Measurements from ENCODE around the gene CREB3L1. TPM values are rescaled to one million over a fixed set of nuclear protein-coding genes. Genes with fewer than 3 reads are reported as not detected.

The CREB3L1 gene
- total and polyA plus RNA-seq, 10 donors: 0.28 to 8.9 (median 2.8) TPM

DNA sequence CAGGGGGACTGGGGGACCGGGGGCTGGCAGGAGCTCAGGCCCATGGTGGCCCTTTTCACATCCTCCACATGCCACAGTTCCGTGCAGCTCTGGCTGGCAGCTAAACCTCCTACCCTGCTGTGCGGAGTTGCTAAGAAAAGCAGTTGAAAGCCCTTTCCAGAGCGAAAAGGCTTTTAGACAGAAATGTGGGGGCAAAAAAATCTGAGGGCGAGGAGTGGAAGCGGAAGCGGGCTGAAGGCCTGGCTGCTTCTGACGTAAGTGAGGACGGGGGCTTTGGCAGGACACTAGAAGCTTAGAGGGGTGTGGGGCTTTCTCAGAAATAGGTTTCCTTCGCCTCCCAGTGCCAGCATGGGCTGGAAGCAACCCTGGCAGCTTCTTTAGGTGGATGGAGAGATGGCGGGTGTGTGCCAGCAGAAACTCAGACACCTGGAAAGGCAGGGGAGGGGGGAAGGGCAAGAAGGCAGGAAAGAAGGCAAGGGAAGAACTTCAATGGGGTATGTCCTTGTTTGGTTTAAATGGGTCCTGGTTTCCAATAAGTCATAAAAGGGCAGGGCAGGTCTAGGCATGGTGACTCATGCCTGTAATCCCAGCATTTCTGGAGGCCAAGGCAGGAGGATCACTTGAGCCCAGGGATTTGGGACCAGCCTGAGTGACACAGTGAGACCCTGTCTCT lies 58.6 kb downstream of the CREB3L1 start:
- no peak for DNase-seq
- H3K9me3 ChIP-seq: no peaks in the 10 kb centered on the region
- peaks cover 0 to 73% (median 36%) of the 10 kb centered on the region in 7 donors for H3K27me3 ChIP-seq (replicated peaks in 1 of 7)
- H3K4me1 ChIP-seq: peaks cover 9 to 91% (median 49%) of the 10 kb centered on the region in 6 donors
- 85 to 94% (median 89%) methylated on average over 10 to 11 of the region's 11 CpGs for WGBS, 5 donors
- no peak overlapping the region for H3K4me3 ChIP-seq
- TF ChIP-seq POLR2AphosphoS5 (IDR thresholded peaks at IDR 0.05) (no peak), POLR2A (IDR thresholded peaks at IDR 0.05) (no peak)
- TF ChIP-seq, protein P1, sequence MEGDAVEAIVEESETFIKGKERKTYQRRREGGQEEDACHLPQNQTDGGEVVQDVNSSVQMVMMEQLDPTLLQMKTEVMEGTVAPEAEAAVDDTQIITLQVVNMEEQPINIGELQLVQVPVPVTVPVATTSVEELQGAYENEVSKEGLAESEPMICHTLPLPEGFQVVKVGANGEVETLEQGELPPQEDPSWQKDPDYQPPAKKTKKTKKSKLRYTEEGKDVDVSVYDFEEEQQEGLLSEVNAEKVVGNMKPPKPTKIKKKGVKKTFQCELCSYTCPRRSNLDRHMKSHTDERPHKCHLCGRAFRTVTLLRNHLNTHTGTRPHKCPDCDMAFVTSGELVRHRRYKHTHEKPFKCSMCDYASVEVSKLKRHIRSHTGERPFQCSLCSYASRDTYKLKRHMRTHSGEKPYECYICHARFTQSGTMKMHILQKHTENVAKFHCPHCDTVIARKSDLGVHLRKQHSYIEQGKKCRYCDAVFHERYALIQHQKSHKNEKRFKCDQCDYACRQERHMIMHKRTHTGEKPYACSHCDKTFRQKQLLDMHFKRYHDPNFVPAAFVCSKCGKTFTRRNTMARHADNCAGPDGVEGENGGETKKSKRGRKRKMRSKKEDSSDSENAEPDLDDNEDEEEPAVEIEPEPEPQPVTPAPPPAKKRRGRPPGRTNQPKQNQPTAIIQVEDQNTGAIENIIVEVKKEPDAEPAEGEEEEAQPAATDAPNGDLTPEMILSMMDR (IDR thresholded peaks at IDR 0.05 in 8 of 11, conservative IDR thresholded peaks at IDR 0.05 in 3 of 11): no peak
- no peaks in the 10 kb centered on the region for H3K36me3 ChIP-seq
- H3K27ac ChIP-seq: no peak overlapping the region
- intact Hi-C loops (cut with DNase I; ENCODE audit: low total_unique reads): no loop called here

DNA sequence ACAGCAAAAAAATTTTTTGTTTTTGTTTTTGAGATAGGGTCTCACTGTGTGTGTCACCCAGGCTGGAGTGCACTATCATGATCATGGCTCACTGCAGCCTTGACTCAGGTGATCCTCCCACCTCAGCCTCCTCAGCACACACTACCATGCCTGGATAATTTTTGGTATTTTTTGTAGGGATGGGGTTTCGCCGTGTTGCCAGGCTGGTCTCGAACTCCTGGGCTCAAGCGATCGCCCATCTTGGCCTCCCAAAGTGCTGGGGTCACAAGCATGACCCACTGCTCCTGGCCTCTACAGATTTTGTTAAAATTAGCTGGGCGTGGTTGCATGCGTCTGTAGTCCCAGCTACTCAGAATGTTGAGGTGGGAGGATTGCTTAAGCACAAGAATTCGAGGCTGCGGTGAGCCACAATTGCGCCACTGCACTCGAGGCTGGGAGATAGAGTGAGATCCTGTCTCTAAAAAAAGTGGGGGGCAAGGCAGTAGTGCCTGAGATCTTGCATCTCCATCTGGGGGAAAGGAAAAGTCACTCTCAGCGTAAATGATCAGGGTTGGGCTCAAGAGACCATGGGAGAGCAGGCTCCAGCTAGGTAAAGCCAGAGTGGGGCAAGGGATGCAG lies 59.2 kb downstream of the CREB3L1 start:
- Histone ChIP-seq H3K27ac (no peak overlapping the region), H3K9me3 (no peaks in the 10 kb centered on the region), H3K4me1 (peaks cover 10 to 91% (median 47%) of the 10 kb centered on the region in 6 donors), H3K36me3 (no peaks in the 10 kb centered on the region), H3K4me3 (no peak overlapping the region), H3K27me3 (replicated peaks in 1 of 7) (peaks cover 0 to 67% (median 30%) of the 10 kb centered on the region in 7 donors)
- TF ChIP-seq POLR2AphosphoS5 (IDR thresholded peaks at IDR 0.05) (peak in 1 of 3 donors; percentile 46), POLR2A (IDR thresholded peaks at IDR 0.05) (no peak)
- TF ChIP-seq, protein P1 (IDR thresholded peaks at IDR 0.05 in 8 of 11, conservative IDR thresholded peaks at IDR 0.05 in 3 of 11): no peak
- DNase-seq: peak; percentile 85
- 60 to 79% (median 65%) methylated on average over 12 of the region's 12 CpGs for WGBS, 5 donors
- intact Hi-C loops (cut with DNase I; ENCODE audit: low total_unique reads): no loop called here

DNA sequence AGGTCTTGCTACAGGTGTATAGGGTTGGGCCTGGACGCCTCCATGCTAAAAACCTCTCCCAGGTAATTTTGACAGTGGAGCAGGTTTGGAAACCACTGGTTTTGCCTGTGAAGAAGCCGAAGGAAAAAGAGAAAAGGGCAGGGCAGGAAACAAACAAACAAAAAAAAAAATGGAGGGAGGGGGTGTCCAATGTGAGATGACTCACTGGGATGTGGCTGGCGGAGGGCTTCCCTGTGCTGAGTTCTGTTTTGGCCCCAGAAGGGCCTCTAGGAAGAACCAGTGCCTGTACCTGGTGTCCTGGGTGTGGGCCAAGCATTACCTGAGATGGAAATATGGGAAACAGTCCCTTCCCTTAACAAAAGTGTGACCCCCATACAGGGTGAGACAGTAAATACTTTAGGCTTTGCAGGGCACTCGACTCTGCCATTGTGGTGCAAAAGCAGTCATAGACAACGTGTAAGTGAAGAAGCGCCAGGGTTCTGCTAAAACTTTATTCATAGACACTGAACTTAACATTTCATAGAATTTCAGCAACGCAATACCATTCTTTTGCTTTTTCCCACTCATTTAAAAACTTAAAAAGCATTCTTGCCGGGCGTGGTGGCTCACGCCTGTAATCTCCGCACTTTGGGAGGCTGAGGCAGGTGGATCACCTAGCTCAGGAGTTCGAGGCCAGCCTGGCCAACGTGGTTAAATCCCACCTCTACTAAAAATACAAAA lies 60.3 kb downstream of the CREB3L1 start:
- Histone ChIP-seq H3K4me3 (no peak overlapping the region), H3K9me3 (no peaks in the 10 kb centered on the region), H3K36me3 (no peaks in the 10 kb centered on the region), H3K27me3 (replicated peaks in 1 of 7) (peaks cover 0 to 55% (median 19%) of the 10 kb centered on the region in 7 donors), H3K4me1 (peaks cover 16 to 91% (median 50%) of the 10 kb centered on the region in 6 donors), H3K27ac (no peak overlapping the region)
- 80 to 93% (median 85%) methylated on average over 13 of the region's 13 CpGs for WGBS, 5 donors
- no peak for TF ChIP-seq POLR2A (IDR thresholded peaks at IDR 0.05)
- TF ChIP-seq, protein P1 (IDR thresholded peaks at IDR 0.05 in 8 of 11, conservative IDR thresholded peaks at IDR 0.05 in 3 of 11): no peak
- TF ChIP-seq POLR2AphosphoS5 (IDR thresholded peaks at IDR 0.05): no peak
- no peak for DNase-seq
- intact Hi-C loops (cut with DNase I; ENCODE audit: low total_unique reads): no loop called here

DNA sequence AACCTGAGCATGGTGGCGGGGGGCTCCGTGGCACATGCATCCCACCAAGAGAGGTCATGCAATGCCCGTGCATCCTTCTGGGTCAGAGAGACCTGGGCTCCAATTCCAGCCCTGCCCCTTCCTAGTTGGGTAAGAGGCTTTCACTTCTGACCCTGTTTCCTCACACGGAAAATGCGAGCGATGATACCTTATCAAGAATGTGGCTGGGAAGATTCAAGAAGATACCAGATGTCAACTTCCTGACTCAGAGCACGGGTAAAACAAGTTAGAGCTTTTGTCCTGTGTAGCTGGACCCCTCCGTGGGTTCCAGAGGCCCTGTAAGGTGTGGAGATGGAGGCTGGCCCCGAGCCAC lies 61.1 kb downstream of the CREB3L1 start:
- Histone ChIP-seq H3K36me3 (no peaks in the 10 kb centered on the region), H3K9me3 (no peaks in the 10 kb centered on the region), H3K27ac (peak overlapping the region in 4 of 8 donors; percentile 29 to 38 (median 34)), H3K4me3 (peak overlapping the region in 4 of 8 donors; percentile 11 to 48 (median 16)), H3K4me1 (peaks cover 14 to 91% (median 45%) of the 10 kb centered on the region in 6 donors), H3K27me3 (replicated peaks in 1 of 7) (peaks cover 0 to 47% (median 11%) of the 10 kb centered on the region in 7 donors)
- no peak for DNase-seq
- intact Hi-C loops (cut with DNase I; ENCODE audit: low total_unique reads): no loop called here
- WGBS, 5 donors: 26 to 44% (median 38%) methylated on average over 9 of the region's 9 CpGs
- TF ChIP-seq, protein P1 (IDR thresholded peaks at IDR 0.05 in 8 of 11, conservative IDR thresholded peaks at IDR 0.05 in 3 of 11): no peak
- TF ChIP-seq POLR2A (IDR thresholded peaks at IDR 0.05) (no peak), POLR2AphosphoS5 (IDR thresholded peaks at IDR 0.05) (no peak)
